ENCODE results near the gene SAT1.
"Not testable (repeated sequence)": the region's sequence is repeated elsewhere in the genome, so short reads cannot be mapped to it uniquely, and the experiment has no call there.

The SAT1 gene

DNA sequence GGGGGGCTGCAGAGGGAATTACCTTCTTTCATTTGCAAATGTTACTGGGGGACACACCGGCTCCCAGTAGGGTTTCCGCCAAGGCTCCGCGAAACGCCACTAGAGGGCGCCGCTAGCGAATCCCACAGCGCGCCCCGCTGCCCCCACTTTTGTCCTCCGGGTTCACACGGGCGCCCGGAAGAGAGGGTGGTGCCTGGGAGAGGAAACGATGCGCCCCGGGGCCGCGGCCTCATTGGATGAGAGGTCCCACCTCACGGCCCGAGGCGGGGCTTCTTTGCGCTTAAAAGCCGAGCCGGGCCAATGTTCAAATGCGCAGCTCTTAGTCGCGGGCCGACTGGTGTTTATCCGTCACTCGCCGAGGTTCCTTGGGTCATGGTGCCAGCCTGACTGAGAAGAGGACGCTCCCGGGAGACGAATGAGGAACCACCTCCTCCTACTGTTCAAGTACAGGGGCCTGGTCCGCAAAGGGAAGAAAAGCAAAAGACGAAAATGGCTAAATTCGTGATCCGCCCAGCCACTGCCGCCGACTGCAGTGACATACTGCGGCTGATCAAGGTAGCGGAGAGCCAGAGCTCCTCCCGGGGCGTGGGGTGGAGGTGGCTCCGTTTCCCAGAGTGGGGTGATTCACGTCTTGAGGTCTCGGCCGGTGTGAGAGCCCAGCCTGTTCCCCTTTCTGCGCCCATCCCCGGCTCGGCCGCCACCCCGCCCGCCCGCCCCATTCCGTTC lies at the start of gene SAT1:
Gene SAT1 (plus strand): TSS at position 311 of the 726 bp plus-strand sequence. CDS start 179 bp downstream, at position 490.
- DNase-seq = peak; percentile 43

DNA sequence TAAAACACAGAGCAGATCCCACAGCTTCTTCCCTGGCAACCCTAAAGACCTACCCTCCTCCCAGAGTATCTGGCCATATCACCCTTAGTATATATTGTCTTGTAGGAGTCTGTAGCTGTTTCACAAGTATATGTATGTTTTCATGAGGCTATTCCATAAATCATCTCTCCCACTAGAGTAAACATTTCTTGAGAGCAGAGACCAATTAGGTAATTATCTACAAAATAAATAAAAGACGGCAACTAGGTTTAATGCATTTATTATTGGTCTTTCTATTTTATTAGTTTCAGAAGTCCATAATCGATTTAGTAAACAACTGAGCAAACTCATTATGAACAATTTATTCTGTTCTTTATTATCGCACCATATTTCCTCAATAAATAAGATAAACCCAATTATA lies 46.9 kb upstream of the SAT1 start:
- no peak for DNase-seq

DNA sequence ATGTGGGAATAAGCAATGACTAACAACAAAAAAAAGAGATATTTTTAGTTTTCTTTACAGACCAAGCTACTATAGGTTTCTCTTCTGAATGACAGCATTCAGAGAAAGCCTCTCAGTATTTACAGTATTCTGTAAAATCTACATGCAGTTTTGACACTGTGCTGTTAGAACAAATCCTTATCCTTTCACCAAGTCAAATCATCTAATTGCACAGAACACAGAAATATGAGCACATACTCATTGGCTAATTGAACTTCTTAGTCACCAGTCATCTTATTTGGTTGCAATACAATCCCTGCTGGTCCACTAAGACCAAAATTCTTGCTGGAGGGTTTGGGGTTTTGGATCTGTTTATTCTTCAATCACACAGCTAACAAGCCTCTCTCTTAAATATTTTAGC lies 45.6 kb upstream of the SAT1 start:
- no peak for DNase-seq

DNA sequence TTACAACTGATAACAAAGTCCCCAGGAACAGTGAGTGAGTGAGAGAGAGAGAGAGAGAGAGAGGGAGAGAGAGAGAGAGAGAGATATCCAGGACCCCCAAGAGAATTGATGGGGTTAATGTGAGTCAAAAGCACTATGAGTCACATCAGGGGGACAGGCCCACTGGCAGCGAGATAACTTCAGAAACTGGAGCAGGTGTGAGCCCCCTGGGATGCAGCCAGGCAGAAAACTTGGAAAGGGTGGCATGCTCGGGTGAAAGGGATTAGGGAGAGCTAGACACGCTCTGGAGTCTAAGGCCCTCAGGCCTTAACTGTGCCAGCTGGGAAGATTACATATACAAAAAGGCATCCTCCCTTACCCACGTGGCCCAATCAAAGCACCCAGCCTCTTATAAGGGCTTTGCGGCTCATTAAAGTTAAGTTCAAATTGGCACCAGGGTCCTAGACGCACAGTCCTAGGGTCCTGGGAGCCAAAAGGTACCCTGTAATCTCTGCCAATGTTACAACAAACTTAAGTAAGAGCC lies 40.7 kb upstream of the SAT1 start:
- DNase-seq = no peak

DNA sequence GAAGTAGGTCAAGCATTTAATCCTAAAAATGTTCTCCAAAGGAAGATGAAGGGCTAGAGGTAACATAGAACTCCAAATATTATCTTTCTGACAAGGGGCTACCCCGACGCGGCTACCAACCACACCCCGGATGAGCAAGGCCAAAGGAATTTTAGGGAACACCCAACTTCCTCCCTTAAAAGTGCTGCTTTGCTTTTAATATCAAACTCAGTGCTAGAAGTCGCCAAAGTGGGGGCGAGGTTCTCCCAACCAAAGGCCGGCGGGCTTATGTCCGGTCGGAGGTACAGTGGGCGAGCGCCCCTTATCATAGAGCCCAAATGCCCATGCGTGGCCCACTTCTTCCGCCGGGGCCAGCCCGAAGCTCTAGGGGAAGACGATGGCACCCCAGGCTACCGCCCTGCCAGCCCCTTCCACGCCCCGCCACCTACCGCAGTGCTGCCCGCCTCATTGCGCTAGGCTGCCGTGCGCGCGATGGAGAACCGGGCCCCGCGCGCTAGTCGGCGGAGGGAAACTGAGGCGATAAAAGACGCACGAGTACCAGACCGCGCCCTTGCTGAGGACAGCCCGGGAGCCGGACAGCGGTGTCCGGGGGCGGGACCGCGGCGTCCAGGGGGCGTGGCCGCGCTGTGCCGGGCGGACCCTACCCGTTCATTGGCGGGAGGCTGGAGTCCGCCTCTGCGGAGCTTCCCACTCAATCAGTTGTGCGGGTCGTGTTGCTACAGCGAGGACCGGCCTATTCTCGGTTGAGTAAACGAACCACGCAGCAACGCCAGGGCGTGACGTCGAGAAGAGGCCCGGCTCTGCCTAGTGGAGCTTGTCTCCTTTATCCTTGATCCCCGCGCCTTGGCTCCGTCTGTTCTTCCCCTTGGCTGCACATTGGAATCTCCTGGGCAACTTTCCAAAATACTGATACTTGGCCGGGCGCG lies 40.0 kb upstream of the SAT1 start, which contains the start of gene ACOT9:
Gene ACOT9 (minus strand): TSS at position 580 of the 926 bp plus-strand sequence. CDS start 132 bp downstream, at position 448.
- no peak for DNase-seq

DNA sequence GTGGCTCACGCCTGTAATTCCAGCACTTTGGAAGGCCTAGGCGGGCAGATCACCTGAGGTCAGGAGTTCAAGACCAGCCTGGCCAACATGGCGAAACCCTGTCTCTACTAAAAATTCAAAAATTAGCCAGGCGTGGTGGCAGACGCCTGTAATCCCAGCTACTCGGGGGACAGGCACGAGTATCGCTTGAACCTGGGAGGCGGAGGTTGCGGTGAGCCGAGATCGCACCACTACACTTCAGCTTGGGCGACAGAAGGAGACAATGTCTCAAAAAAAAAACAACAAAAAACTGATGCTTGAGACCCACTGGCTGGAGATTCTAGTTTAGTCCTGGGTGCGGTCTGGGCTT lies 39.4 kb upstream of the SAT1 start:
- DNase-seq = not testable (repeated sequence)

DNA sequence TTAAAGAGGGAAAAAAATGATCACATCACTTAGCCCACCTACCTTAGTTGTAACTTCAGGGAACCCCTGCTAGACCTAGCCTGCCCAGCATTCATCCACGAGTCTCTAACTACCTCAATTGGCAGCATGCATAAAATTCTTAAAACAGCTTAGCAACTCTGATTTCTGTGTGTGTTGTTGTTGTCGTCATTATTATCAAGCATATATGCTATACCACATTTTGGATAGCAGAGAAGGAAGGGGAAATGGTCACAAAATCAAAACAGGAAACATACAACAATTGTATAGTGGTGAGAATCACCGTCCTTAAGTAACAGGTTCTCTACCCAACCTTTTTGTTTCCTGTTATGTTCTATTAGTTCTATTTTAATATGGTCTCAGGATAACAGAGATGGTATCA lies 37.2 kb upstream of the SAT1 start:
- no peak for DNase-seq

DNA sequence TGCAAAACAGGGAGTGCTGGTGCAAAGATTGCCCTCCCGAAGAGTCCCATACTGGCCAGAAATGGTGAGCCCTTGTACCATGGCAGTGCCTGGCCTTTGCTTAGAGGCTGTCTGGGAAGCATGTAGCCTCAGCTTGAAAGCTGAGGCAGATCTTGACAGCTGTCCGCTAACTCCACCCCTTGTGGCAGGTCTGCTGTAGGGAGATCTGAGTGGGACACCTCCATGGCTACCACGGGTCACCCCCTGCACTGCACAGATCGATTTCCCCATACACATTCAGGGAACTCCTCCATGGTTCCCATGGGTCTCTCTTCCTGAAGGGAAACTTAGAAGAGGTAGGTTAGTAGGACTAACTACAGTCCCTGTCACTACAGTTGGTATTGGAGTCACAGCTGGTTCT lies 33.8 kb upstream of the SAT1 start:
- no peak for DNase-seq

DNA sequence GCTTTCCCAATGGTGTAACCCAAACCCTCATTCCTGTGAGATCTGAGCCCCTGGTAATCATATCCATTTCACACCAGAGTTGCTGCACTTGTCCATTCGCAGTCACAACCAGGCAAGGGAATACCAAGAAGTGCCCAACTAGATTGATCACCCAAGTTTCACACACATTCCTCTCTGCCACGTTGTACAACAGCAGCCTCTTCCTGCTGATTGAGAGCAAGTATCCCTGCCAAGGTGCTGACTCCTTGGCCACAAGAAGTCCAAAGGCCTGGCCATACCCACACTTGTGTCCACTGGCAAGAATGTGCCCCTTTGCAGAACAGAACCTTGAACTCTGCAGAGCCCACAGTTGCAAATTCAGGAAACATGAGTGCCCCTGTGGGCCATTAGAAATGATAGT lies 33.4 kb upstream of the SAT1 start:
- DNase-seq = no peak

DNA sequence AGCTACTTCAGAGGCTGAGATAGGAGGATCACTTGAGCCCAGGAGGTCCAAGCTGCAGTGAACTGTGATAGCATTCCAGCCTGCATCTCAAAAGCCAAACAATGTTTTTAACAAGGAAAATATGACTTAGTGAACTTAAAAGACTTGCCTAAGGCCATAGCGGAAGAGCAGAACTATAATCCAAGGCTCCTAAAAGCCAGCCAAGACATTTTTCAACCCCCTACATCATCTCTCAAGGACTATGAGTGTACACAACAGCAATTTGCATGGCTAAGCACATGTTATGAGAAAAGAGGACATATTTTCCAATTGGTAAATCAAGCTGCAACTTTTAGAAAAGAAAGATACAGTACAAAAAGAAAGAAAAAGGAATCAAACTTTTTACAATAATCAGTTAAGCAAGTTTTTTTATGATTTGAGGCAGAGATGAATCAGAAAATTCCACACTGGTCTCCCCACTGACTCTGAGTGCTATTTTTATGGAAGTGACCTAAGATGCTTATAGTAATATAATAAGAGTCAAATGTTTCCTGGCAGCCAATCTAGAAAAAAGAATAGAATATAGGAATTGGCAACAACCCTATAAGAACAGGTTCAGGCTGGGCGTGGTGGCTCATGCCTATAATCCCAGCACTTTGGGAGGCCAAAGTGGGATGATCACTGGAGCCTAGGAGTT lies 30.1 kb upstream of the SAT1 start:
- no peak for DNase-seq

DNA sequence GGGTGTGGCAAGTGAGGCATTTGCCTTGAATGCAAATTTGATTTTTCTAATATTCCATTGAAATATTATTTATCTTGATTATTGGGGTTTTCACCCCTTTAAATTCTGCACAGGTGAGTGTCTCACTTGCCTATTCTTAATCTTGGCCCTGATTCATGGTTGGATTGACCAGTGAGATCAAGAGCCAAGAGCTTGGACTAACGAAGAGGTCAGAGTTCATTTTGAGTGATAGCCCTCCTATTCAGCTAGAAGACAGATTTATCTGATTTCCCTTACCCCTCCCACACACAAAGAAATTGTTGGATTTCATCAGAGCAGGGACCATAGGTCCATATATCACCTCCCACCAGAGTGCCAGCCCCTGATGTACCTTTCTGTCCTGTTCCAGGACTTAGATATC lies 28.3 kb upstream of the SAT1 start:
- no peak for DNase-seq

DNA sequence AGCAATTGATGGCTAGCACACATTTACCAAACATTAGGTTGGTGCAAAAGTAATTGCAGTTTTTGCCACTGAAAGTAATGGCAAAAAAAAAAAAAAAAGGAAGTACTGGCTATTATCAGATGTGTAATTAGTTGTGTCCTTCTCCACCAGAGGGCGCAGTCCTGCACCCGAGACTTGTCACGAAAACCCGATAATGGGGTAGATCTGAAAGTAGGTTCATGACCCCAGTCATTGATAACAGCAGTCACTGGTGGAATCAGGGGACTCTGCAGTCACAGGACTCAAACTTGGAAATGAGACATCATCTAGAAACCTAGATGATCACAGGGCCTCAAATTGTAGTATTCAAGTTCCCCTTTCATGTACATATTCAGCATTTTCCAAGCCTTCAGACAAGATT lies 26.8 kb upstream of the SAT1 start:
- no peak for DNase-seq

DNA sequence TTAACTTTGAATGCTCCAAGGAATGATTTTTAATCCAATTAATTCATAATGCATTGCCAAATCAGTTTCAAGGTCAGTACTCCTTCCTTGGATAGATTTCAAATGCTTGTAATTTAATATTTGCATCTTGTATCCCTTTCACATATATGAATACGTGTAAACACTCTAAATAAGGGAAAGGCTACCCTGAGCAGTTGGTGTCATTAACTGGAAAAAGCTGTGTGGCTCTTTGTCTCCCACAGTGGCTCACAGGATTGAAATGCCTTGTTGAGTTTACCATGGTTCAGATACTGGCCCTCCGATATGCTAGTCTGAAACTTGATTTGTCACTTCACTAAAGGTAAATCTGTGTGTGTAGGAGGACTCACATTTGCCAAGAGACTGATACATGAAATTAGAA lies 23.2 kb upstream of the SAT1 start:
- no peak for DNase-seq

DNA sequence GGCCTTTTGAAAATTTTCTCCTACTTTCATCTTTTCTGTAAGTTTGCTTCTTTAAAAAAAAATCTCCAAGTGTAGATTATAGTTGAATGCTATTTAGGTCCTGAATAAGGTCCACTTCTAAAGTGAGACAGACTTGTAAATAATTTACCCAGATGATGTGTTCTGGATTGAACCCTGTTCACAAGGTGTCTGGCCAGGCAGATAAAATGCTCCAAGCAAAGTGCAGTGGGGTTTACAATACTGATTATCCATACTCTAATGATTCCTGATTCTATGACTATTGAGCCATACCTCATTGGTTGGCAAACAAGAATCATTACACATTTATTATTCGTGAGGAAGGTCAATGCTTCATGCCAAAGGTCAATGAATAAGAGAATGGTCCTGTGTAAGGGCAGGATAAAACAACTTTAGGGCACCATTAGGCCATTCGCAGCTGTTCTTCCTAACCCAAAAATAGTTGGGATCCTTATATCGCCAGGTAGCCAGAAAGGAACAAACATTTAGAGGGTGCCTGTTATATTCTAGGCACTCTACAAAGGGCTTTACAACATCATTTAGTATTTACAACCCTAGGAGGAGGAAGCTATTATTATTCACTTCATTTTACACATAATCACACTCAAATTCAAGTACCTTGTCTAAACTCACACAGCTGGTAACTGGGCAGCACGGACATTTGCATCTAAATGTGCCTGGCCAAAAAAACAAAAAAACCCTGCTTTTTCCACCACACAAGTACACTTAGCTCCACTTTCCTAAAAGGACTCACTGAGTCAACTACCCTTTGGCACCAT lies 18.6 kb upstream of the SAT1 start:
- DNase-seq = no peak

DNA sequence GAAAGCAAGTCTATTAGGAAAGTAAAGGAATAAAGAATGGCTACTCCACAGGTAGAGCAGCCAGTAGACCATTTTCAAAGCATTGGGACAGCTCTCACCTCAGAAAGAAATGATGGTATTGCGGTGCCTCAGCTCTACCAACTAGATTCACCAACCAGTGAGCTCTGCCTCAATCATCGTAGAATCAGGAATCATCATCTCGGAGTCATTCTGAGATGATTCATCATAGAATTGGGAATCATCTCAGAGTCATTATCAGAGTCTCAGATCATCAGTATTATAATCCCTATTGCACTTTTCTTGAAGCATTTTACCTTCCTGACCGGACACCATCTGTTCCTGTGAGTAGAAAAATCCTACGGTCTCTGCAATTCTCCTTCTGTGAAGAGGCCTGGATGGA lies 17.5 kb upstream of the SAT1 start:
- DNase-seq = no peak

DNA sequence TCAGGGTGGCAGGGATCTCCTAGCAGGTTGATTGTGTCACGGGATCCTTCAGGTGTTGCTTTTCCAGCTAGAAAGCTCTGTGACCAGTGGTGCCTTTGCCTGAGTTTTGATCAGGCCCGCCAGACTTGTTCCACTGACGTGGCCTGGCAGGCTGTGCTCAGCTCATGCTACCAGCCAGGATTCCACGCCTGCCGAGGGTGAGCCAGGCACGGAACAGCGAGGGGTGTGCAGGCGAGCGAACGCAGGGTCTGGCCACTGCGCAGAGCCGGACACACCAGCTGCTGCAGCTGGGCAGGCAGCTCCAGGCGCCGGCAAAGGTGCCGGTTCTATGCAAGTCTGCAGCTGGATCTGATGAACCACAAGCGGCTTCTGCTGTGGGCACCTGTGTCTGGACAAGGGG lies 17.1 kb upstream of the SAT1 start:
- no peak for DNase-seq

DNA sequence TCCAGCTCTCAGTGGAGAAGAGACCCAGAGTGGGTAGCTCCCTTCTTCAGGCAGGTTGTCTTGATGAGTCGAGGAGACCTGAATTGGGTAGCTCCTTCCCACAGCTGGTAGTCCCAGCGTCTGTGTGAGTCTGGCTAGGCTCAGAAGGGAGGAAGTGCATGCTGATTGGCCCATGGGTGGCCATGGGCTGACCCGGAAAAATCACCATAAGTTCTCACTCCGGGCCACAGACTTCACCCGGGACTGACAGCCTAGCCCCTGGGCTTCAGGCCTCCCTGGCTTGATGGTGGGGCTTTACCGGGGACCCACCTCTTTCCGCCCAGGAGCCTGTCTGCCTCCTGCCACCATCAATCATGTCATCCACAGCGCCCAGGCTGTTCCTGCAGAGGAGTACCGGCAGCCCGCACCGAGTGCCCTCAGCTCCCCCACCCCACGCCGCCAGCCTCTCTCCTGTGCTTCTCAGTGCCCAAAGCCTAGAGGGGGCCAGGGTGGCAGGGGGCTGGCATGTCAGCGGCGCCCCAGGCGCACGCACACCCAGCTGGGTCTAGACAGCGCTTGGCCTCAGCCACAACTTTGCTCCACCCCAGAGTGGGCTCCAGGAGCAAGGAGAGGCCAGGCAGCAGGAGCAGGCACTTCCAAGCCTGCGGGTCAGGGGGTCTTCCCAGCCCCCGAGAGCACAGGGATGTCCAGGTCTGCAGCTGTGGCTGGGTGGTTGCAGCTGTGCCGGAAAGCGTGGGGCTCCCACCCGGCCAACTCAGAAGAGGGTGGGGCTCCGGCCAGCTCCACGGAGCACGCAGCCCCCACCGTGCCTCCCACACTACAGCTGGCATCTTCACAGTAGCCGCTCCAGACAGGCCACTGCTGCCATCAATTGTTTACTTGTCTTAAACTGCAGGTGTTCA lies 16.1 kb upstream of the SAT1 start:
- DNase-seq = no peak

DNA sequence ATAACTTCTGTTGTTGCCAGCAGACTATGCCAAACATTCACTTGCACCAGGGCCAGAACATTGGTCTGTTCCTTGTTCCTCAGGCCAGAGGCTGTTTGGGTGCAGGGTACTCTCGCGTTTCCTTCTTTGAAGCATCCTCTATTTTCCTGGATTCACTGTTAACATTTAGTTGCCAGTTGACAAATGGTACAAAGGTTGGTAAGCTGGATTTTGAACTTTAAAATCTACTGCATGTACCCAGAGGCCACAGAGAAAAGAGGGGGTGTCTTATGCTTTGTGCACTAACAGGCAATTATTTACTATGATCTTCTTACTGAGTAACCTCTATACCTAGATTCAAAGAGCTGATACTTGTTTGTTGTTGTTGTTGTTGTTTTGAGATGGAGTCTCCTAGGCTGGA lies 12.8 kb upstream of the SAT1 start:
- DNase-seq = no peak

DNA sequence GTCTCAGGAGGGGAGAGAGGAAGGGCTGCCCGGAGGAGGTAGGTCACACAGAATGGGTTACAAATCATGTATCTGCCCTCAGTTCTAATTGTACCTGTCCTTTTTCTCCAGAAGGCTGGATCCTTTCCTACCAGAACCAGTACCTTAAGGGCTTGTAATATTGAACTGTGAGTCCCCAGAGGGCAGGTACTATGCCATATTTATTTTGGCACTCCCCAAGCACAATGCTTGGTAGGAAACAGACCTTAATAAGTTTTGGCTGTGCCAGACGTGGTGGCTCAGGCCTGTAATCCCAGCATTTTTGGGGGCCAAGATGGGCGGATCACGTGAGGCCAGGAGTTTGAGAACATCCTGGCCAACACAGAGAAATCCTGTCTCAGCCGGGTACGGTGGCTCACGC lies 11.9 kb upstream of the SAT1 start:
- DNase-seq = not testable (repeated sequence)

DNA sequence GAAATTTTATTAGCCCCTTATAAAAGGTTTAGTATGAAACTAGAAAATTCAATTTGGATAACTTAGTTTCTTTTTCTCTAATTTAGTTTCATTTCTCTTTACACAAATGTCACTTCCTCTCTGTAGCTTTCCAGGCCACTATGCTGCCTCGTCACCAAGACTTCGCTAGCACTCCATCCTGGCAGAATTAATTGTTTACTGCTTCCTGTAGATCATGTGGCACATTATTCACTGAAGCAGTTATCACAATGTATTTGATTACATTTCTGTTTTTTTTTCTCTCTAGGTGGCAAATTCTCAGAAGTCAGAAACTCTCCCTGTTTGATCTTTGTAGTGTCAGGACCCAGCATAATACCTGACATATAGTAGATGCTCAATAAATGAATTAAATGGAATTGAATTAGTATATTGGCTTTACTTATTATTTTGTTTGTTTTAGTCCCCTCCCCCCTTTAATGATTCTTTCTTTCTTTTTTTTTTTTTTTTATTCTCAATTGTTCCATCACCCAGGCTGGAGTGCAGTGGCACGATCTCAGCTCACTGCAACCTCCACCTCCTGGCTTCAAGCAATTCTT lies 9.3 kb upstream of the SAT1 start:
- DNase-seq = no peak

DNA sequence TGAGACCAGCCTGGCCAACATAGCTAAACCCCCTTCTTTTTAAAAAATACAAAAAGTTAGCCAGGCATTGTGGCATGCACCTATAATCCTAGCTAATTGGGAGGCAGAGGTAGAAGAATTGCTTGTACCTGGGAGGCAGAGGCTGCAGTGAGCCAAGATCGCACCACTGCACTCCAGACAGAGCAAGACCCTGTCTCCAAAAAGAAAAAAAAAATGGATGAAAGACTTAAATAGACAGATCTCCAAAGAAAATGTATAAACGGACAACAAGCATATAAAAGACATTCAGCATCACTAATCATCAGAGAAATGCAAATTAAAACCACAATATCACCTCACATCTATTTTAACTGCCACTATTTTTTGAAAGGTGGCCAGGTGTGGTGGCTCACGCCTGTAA lies 6.6 kb upstream of the SAT1 start:
- no peak for DNase-seq

Measured in NCI-H187 treated with DMSO at 0.1 percent for 48 hours (cell line).